ENCODE results near the gene TMEM115. TPM values are rescaled to one million over a fixed set of nuclear protein-coding genes. Genes with fewer than 3 reads are reported as not detected.

The TMEM115 gene
- total and polyA plus RNA-seq, 2 of the 13 experiments (the other 11 are each of a cell fraction or from before 2014, with no cell fraction given): 22.1 to 30.7 TPM

GRCh38 chr3:50342813-50343633, 16.3 kb downstream of the TMEM115 start:
- intact Hi-C loops (cut with micrococcal nuclease; ENCODE audit: unreplicated experiment): loop anchor here (10.0 kb wide), 1 partner anchor 202 kb away; no protein-coding TSS in a partner anchor
- ATAC-seq: peak; percentile 79
- FAIRE-seq: peak; percentile 42
- no peak for DNase-seq (ENCODE audit: low spot score)
- Histone ChIP-seq H3K9me3 (ENCODE audit: low read length) (no peaks in the 10 kb centered on the region), H3K27me3 (ENCODE audit: control insufficient read depth in 1 of 2, insufficient read depth in 2 of 2, low read length in 2 of 2) (0 out of 5 replicates have a peak, but pooled peaks cover 0 to 1% of the 10 kb centered on the region in 2 experiments), H3K36me3 (replicated peaks in 1 of 2; ENCODE audit: control insufficient read depth in 1 of 2, insufficient read depth in 2 of 2, low read length in 2 of 2) (peaks cover 0 to 4% of the 10 kb centered on the region in 2 experiments; a peak in 1 of 5 replicates), H3K9ac (ENCODE audit: insufficient read depth, low read depth, low read length) (no peak overlapping the region), H2AFZ (ENCODE audit: low read length) (no peak overlapping the region), H3K4me3 (replicated peaks in 1 of 3; ENCODE audit: insufficient read depth in 1 of 3, low read depth in 2 of 3, low read length in 3 of 3) (no peak overlapping the region; a peak in 1 of 6 replicates), H3K4me2 (ENCODE audit: low read depth, low read length) (peak overlapping the region; percentile 36), H3K79me2 (ENCODE audit: insufficient read depth, low read length) (no peaks in the 10 kb centered on the region), H3K27ac (ENCODE audit: extremely low read length, insufficient read depth, low read length) (no peak overlapping the region), H4K20me1 (ENCODE audit: insufficient read depth, low read length) (0 out of 2 replicates have a peak, but pooled peaks cover 3% of the 10 kb centered on the region), H3K4me1 (ENCODE audit: insufficient read depth, low read length) (peaks cover 67% of the 10 kb centered on the region)
- ChIA-PET POLR2A (interaction anchor here (1.0 kb wide), 1 partner anchor 43 kb away, joined by 3 read pairs; no protein-coding TSS in a partner anchor), CTCF (ENCODE audit: low intra/inter-chr PET ratio, low total read pairs) (no interaction called here)
- in situ Hi-C loops (cut with HindIII; ENCODE audit: extremely low pct_ligation_motif_present, low pct_unique_long_range_greater_than_20kb): loop anchor here (10.0 kb wide), 1 partner anchor 202 kb away; no protein-coding TSS in a partner anchor
- WGBS (ENCODE audit: low lambda C conversion rate): 47% methylated on average over 5 of the region's 13 CpGs
- BruUV-seq (replicated peaks): no TSS peak
- TF ChIP-seq PHF21A (CRISPR knock-in tag; IDR thresholded peaks at IDR 0.05): no peak
- TF ChIP-seq RARA (CRISPR knock-in tag; IDR thresholded peaks at IDR 0.05): no peak
- no peak for TF ChIP-seq KLF15 (CRISPR knock-in tag; IDR thresholded peaks at IDR 0.05; ENCODE audit: borderline replicate concordance)
- TF ChIP-seq ZNF33A (CRISPR knock-in tag; IDR thresholded peaks at IDR 0.05; ENCODE audit: borderline replicate concordance): no peak
- no peak for TF ChIP-seq TMF1 (CRISPR knock-in tag; IDR thresholded peaks at IDR 0.05; ENCODE audit: low read depth)
- no peak for TF ChIP-seq STAT5B (CRISPR knock-in tag; IDR thresholded peaks at IDR 0.05)
- TF ChIP-seq XRCC5 (optimal IDR thresholded peaks at IDR 0.05; ENCODE audit: low read length): peak; percentile 26
- TF ChIP-seq RAD21 (CRISPR knock-in tag; IDR thresholded peaks at IDR 0.05): 0 out of 2 replicates have a peak, but pooled peaks have one; percentile 26
- TF ChIP-seq ZFP91 (CRISPR knock-in tag; IDR thresholded peaks at IDR 0.05; ENCODE audit: borderline replicate concordance): peak; percentile 17; the same call in 1 of the 2 replicates
- TF ChIP-seq, protein P1, sequence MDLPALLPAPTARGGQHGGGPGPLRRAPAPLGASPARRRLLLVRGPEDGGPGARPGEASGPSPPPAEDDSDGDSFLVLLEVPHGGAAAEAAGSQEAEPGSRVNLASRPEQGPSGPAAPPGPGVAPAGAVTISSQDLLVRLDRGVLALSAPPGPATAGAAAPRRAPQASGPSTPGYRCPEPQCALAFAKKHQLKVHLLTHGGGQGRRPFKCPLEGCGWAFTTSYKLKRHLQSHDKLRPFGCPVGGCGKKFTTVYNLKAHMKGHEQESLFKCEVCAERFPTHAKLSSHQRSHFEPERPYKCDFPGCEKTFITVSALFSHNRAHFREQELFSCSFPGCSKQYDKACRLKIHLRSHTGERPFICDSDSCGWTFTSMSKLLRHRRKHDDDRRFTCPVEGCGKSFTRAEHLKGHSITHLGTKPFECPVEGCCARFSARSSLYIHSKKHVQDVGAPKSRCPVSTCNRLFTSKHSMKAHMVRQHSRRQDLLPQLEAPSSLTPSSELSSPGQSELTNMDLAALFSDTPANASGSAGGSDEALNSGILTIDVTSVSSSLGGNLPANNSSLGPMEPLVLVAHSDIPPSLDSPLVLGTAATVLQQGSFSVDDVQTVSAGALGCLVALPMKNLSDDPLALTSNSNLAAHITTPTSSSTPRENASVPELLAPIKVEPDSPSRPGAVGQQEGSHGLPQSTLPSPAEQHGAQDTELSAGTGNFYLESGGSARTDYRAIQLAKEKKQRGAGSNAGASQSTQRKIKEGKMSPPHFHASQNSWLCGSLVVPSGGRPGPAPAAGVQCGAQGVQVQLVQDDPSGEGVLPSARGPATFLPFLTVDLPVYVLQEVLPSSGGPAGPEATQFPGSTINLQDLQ (CRISPR knock-in tag; IDR thresholded peaks at IDR 0.05): no peak
- TF ChIP-seq KAT8 (CRISPR knock-in tag; IDR thresholded peaks at IDR 0.05): no peak
- TF ChIP-seq, protein P2, sequence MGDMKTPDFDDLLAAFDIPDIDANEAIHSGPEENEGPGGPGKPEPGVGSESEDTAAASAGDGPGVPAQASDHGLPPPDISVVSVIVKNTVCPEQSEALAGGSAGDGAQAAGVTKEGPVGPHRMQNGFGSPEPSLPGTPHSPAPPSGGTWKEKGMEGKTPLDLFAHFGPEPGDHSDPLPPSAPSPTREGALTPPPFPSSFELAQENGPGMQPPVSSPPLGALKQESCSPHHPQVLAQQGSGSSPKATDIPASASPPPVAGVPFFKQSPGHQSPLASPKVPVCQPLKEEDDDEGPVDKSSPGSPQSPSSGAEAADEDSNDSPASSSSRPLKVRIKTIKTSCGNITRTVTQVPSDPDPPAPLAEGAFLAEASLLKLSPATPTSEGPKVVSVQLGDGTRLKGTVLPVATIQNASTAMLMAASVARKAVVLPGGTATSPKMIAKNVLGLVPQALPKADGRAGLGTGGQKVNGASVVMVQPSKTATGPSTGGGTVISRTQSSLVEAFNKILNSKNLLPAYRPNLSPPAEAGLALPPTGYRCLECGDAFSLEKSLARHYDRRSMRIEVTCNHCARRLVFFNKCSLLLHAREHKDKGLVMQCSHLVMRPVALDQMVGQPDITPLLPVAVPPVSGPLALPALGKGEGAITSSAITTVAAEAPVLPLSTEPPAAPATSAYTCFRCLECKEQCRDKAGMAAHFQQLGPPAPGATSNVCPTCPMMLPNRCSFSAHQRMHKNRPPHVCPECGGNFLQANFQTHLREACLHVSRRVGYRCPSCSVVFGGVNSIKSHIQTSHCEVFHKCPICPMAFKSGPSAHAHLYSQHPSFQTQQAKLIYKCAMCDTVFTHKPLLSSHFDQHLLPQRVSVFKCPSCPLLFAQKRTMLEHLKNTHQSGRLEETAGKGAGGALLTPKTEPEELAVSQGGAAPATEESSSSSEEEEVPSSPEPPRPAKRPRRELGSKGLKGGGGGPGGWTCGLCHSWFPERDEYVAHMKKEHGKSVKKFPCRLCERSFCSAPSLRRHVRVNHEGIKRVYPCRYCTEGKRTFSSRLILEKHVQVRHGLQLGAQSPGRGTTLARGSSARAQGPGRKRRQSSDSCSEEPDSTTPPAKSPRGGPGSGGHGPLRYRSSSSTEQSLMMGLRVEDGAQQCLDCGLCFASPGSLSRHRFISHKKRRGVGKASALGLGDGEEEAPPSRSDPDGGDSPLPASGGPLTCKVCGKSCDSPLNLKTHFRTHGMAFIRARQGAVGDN (CRISPR knock-in tag; IDR thresholded peaks at IDR 0.05): peak; percentile 40; the same call in 1 of the 2 replicates

Data from HepG2 (cell line).